Amniotic stem cell (primary cell): Measurements from ENCODE around the gene CCND2.

Experiments
- DNase-seq: peaks from one replicate; lab custom pipeline; 2025; lab: John Stamatoyannopoulos, UW

CCND2 gene

GRCh38 chr12:4276524-4277204, 3.1 kb downstream of the CCND2 start:
- DNase-seq: peak; percentile 69

GRCh38 chr12:4277205-4277543, 3.6 kb downstream of the CCND2 start:
- DNase-seq: no peak

- no peak for DNase-seq
Observed at GRCh38 chr12:4277857-4278256, 4.3 kb downstream of the CCND2 start.

- no peak for DNase-seq
Observed at GRCh38 chr12:4278329-4279197, 5.0 kb downstream of the CCND2 start.

GRCh38 chr12:4279198-4279690, 5.7 kb downstream of the CCND2 start:
- DNase-seq: no peak

GRCh38 chr12:4280351-4281163, 7.0 kb downstream of the CCND2 start:
- DNase-seq: no peak

GRCh38 chr12:4281173-4281654, 7.7 kb downstream of the CCND2 start:
- no peak for DNase-seq

GRCh38 chr12:4282103-4282891, 8.7 kb downstream of the CCND2 start:
- no peak for DNase-seq

- no peak for DNase-seq
Observed at GRCh38 chr12:4282892-4283511, 9.4 kb downstream of the CCND2 start.

- DNase-seq: no peak
Observed at GRCh38 chr12:4283512-4284255, 10.1 kb downstream of the CCND2 start.

GRCh38 chr12:4284306-4284705, 10.7 kb downstream of the CCND2 start:
- no peak for DNase-seq

- DNase-seq: no peak
Observed at GRCh38 chr12:4285070-4285469, 11.5 kb downstream of the CCND2 start.

GRCh38 chr12:4286228-4286627, 12.7 kb downstream of the CCND2 start:
- no peak for DNase-seq

- no peak for DNase-seq
Observed at GRCh38 chr12:4286771-4287317, 13.3 kb downstream of the CCND2 start.

GRCh38 chr12:4287325-4288211, 14.0 kb downstream of the CCND2 start:
- DNase-seq: no peak

- DNase-seq: no peak
Observed at GRCh38 chr12:4288296-4289131, 15.0 kb downstream of the CCND2 start.

- DNase-seq: no peak
Observed at GRCh38 chr12:4289231-4289878, 15.8 kb downstream of the CCND2 start.
